Endodermal cell (in vitro differentiated cells): ENCODE results near the gene LRIG1. TPM values are rescaled to one million over a fixed set of nuclear protein-coding genes. Genes with fewer than 3 reads are reported as not detected.

ENCODE experiments used
- DNase-seq: peaks from one replicate; pipeline ENCODE4 v3.0.0-alpha.2; 2017
- H3K27ac ChIP-seq: 2 replicates; pipeline ENCODE4 v1.5.1; 2013; ENCODE audit warnings: mild to moderate bottlenecking, low read depth, low read length, moderate library complexity
- H3K27me3 ChIP-seq: 2 replicates; pipeline ENCODE4 v1.6.1; 2013; ENCODE audit warnings: mild to moderate bottlenecking, low read length, moderate library complexity; ENCODE audit not compliant: insufficient read depth, control insufficient read depth, poor library complexity, severe bottlenecking
- H3K36me3 ChIP-seq: 2 replicates; pipeline ENCODE4 v1.7.0; 2013; ENCODE audit warnings: mild to moderate bottlenecking, low read length, moderate library complexity; ENCODE audit not compliant: control insufficient read depth, insufficient read depth
- H3K4me1 ChIP-seq: one replicate; pipeline ENCODE4 v1.7.0; 2013; ENCODE audit warnings: low read length; ENCODE audit not compliant: control insufficient read depth, insufficient read depth
- H3K4me3 ChIP-seq: 2 replicates; pipeline ENCODE4 v1.5.1; 2013; ENCODE audit warnings: mild to moderate bottlenecking, low read length, moderate library complexity
- H3K9ac ChIP-seq: 2 replicates; pipeline ENCODE4 v1.6.1; 2013; ENCODE audit warnings: mild to moderate bottlenecking, low read length, moderate library complexity; ENCODE audit not compliant: poor library complexity, severe bottlenecking; ENCODE audit errors: extremely low read depth
- H3K9me3 ChIP-seq: 2 replicates; pipeline ENCODE4 v1.6.1; 2013; ENCODE audit warnings: mild to moderate bottlenecking, low read length, moderate library complexity; ENCODE audit not compliant: control insufficient read depth
- H3K27ac Mint-ChIP-seq: 2 replicates; pipeline ENCODE4 v1.8.0; 2020; ENCODE audit warnings: mixed read lengths
- H3K27me3 Mint-ChIP-seq: 2 replicates; pipeline ENCODE4 v1.8.0; 2021; ENCODE audit warnings: mild to moderate bottlenecking, mixed read lengths; ENCODE audit not compliant: insufficient read depth
- H3K36me3 Mint-ChIP-seq: 2 replicates; pipeline ENCODE4 v1.8.0; 2020; ENCODE audit warnings: low read depth, mixed read lengths
- H3K4me1 Mint-ChIP-seq: 2 replicates; pipeline ENCODE4 v1.8.0; 2020; ENCODE audit warnings: mixed read lengths
- H3K4me3 Mint-ChIP-seq: 2 replicates; pipeline ENCODE4 v1.8.0; 2020; ENCODE audit warnings: mild to moderate bottlenecking, moderate library complexity, mixed read lengths
- H3K9me3 Mint-ChIP-seq: 2 replicates; pipeline ENCODE4 v1.8.0; 2020; ENCODE audit warnings: mild to moderate bottlenecking, mixed read lengths
- WGBS, 2 experiments: methylation state at CpG; one replicate each; pipeline versions ENCODE4 v1.1.5 to v1.1.7; 2013; ENCODE audit warnings: missing lambda C conversion rate in 2 of 2, mixed read lengths in 1 of 2; ENCODE audit not compliant: insufficient coverage in 1 of 2, insufficient read length in 1 of 2; 5-methylcytosine and 5-hydroxymethylcytosine counted together
- total RNA-seq, 2 donors: library from RNA; stranded (reverse); fragmentation: NEBNext Ultra II Directional in 1 of 2; extraction: Animal tissue kit (Norgen Biotek cat#: 25700) in 1 of 2; gene quantifications; 2 replicates in 1 of 2; 3 replicates in 1 of 2; pipeline ENCODE4 v1.2.1, GENCODE V29; 2021
- TF ChIP-seq, protein P1 (sequence below): fragments of 200-600 bp; sonication (generic); conservative IDR thresholded peaks from 2 replicates; pipeline ENCODE4 v1.5.0; 2021; ENCODE audit warnings: antibody characterized with exemption, mild to moderate bottlenecking

Gene LRIG1
- total RNA-seq, 2 donors from 2014 or later, result 37.5 to 42.3 TPM

GRCh38 chr3:66353530-66353929, 147.3 kb downstream of the LRIG1 start:
- WGBS, 2 experiments, result 78 to 88% methylated on average over 5 to 6 of the region's 6 CpGs
- Mint-ChIP-seq H3K36me3 (no peaks in the 10 kb centered on the region), H3K9me3 (no peaks in the 10 kb centered on the region), H3K4me3 (no peak overlapping the region), H3K27me3 (no peaks in the 10 kb centered on the region), H3K27ac (no peak overlapping the region), H3K4me1 (peaks cover 6% of the 10 kb centered on the region)
- Histone ChIP-seq H3K27ac (no peak overlapping the region), H3K4me1 (peaks cover 4% of the 10 kb centered on the region), H3K27me3 (no peaks in the 10 kb centered on the region), H3K9ac (no peak overlapping the region), H3K9me3 (no peaks in the 10 kb centered on the region), H3K4me3 (no peak overlapping the region), H3K36me3 (no peaks in the 10 kb centered on the region)
- TF ChIP-seq, protein P1, sequence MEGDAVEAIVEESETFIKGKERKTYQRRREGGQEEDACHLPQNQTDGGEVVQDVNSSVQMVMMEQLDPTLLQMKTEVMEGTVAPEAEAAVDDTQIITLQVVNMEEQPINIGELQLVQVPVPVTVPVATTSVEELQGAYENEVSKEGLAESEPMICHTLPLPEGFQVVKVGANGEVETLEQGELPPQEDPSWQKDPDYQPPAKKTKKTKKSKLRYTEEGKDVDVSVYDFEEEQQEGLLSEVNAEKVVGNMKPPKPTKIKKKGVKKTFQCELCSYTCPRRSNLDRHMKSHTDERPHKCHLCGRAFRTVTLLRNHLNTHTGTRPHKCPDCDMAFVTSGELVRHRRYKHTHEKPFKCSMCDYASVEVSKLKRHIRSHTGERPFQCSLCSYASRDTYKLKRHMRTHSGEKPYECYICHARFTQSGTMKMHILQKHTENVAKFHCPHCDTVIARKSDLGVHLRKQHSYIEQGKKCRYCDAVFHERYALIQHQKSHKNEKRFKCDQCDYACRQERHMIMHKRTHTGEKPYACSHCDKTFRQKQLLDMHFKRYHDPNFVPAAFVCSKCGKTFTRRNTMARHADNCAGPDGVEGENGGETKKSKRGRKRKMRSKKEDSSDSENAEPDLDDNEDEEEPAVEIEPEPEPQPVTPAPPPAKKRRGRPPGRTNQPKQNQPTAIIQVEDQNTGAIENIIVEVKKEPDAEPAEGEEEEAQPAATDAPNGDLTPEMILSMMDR, result no peak
- DNase-seq, result no peak

- H3K27ac ChIP-seq, result no peak overlapping the region
- TF ChIP-seq, protein P1, result no peak
- H3K4me1 ChIP-seq, result peaks cover 4% of the 10 kb centered on the region
- no peaks in the 10 kb centered on the region for H3K9me3 ChIP-seq
- no peak overlapping the region for H3K4me3 ChIP-seq
- Mint-ChIP-seq H3K27me3 (no peaks in the 10 kb centered on the region), H3K4me3 (no peak overlapping the region), H3K9me3 (no peaks in the 10 kb centered on the region), H3K27ac (no peak overlapping the region), H3K36me3 (peaks cover 1% of the 10 kb centered on the region), H3K4me1 (peaks cover 6% of the 10 kb centered on the region)
- no peak overlapping the region for H3K9ac ChIP-seq
- no peak for DNase-seq
- 67 to 93% methylated on average over 1 to 3 of the region's 3 CpGs for WGBS, 2 experiments
- H3K27me3 ChIP-seq, result no peaks in the 10 kb centered on the region
- H3K36me3 ChIP-seq, result no peaks in the 10 kb centered on the region
These were observed 147.8 kb downstream of the LRIG1 start for GRCh38 chr3:66353039-66353438.

- no peaks in the 10 kb centered on the region for H3K27me3 Mint-ChIP-seq
These were observed 150.2 kb downstream of the LRIG1 start for GRCh38 chr3:66350601-66351000.

More at GRCh38 chr3:66350601-66351000, 150.2 kb downstream of the LRIG1 start:
- Mint-ChIP-seq H3K36me3 (peaks cover 15% of the 10 kb centered on the region), H3K4me3 (no peak overlapping the region), H3K27ac (no peak overlapping the region), H3K4me1 (peaks cover 6% of the 10 kb centered on the region), H3K9me3 (peaks cover 4% of the 10 kb centered on the region)
- WGBS, 2 experiments, result 96 to 100% methylated on average over 1 to 5 of the region's 8 CpGs
- DNase-seq, result no peak
- Histone ChIP-seq H3K4me3 (no peak overlapping the region), H3K36me3 (no peaks in the 10 kb centered on the region), H3K27me3 (no peaks in the 10 kb centered on the region), H3K4me1 (peaks cover 4% of the 10 kb centered on the region), H3K27ac (no peak overlapping the region), H3K9me3 (no peaks in the 10 kb centered on the region), H3K9ac (no peak overlapping the region)
- TF ChIP-seq, protein P1, result no peak
